Measurements from ENCODE around the gene RTP4. TPM values are rescaled to one million over a fixed set of nuclear protein-coding genes. Genes with fewer than 3 reads are reported as not detected.

RTP4 gene, protein sequence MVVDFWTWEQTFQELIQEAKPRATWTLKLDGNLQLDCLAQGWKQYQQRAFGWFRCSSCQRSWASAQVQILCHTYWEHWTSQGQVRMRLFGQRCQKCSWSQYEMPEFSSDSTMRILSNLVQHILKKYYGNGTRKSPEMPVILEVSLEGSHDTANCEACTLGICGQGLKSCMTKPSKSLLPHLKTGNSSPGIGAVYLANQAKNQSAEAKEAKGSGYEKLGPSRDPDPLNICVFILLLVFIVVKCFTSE
- total RNA-seq, result 0.18 and 0.19 TPM in 2 replicates

GRCh38 chr3:187368251-187369088, at the start of gene RTP4:
Gene RTP4, plus strand, starts transcription at chr3:187368385. Its CDS starts 57 bp downstream, at chr3:187368442.

Other genes starting within 250 kb of the RTP4 start
- 24.2 and 33.6 TPM in 2 replicates for gene RPL39L, start 228.9 kb upstream of the RTP4 start, total RNA-seq
- gene RTP1, start 170.9 kb upstream of the RTP4 start, total RNA-seq, result not detected in 2 replicates
- under 0.01 and 6.6 TPM in 2 replicates for gene MASP1, start 76.6 kb upstream of the RTP4 start, total RNA-seq